HepG2 (cell line): Measurements from ENCODE around the gene ZBTB7C. TPM values are rescaled to one million over a fixed set of nuclear protein-coding genes. Genes with fewer than 3 reads are reported as not detected.

ENCODE experiments used
- ATAC-seq: fragments of 200-7000 bp; cut with Tn5 transposase; 3 replicates; pipeline ENCODE4 v1.9.1; 2020; ENCODE audit warnings: mild to moderate bottlenecking, moderate library complexity
- BruUV-seq: library from RNA; stranded (reverse); fragments of 400-500 nt; replicated peaks from 2 replicates; lab custom pipeline; 2021; lab: Mats Ljungman, UMichigan
- CTCF ChIA-PET: fragments of 300-600 bp; formaldehyde crosslinking; extraction: SDS; loops from one replicate; lab custom pipeline; 2021; ENCODE audit warnings: low total read pairs, inconsistent platforms, low intra/inter-chr PET ratio; lab: Yijun Ruan, JAX
- POLR2A ChIA-PET: fragments of 350-600 bp; sonication (Branson Sonifier 250); formaldehyde crosslinking; loops from one replicate; lab custom pipeline; 2020; ENCODE audit warnings: antibody characterized with exemption, inconsistent platforms; lab: Yijun Ruan, JAX
- DNase-seq: peaks from one replicate; pipeline ENCODE4 v3.0.0-alpha.2; 2015; ENCODE audit warnings: low spot score
- FAIRE-seq: peaks from 3 replicates; lab custom pipeline; 2011; peaks lifted over from hg19 to GRCh38; lab: Jason Lieb, UNC
- H2AFZ ChIP-seq: one replicate; pipeline ENCODE4 v1.6.1; 2011; ENCODE audit warnings: low read length, inconsistent platforms
- H3K27ac ChIP-seq: fragments of 300-600 bp; 3 replicates; pipeline ENCODE4 v1.8.0; 2011; ENCODE audit warnings: mixed run types, mild to moderate bottlenecking, mixed read lengths, low read length, inconsistent platforms; ENCODE audit not compliant: insufficient read depth; ENCODE audit errors: extremely low read length
- H3K27me3 ChIP-seq, 2 experiments: fragments of 200-600 bp in 1 of 2; 2 replicates in 1 of 2; 3 replicates in 1 of 2; pipeline versions ENCODE4 v1.6.0 to v1.8.0; 2011; ENCODE audit warnings: low read length in 2 of 2, mild to moderate bottlenecking in 2 of 2, moderate library complexity in 2 of 2, inconsistent platforms in 1 of 2; ENCODE audit not compliant: insufficient read depth in 2 of 2, control insufficient read depth in 1 of 2
- H3K36me3 ChIP-seq, 2 experiments: fragments of 200-600 bp in 1 of 2; replicated peaks in 1 of 2; 2 replicates in 1 of 2; 3 replicates in 1 of 2; pipeline versions ENCODE4 v1.5.1 to v1.8.0; 2011; ENCODE audit warnings: low read length in 2 of 2, inconsistent platforms in 1 of 2; ENCODE audit not compliant: insufficient read depth in 2 of 2, control insufficient read depth in 1 of 2
- H3K4me1 ChIP-seq: 2 replicates; pipeline ENCODE4 v1.5.1; 2012; ENCODE audit warnings: low read length, inconsistent platforms; ENCODE audit not compliant: insufficient read depth
- H3K4me2 ChIP-seq: 2 replicates; pipeline ENCODE4 v1.6.0; 2011; ENCODE audit warnings: low read depth, low read length, inconsistent platforms
- H3K4me3 ChIP-seq, 3 experiments: fragments of 200-600 bp in 1 of 3; sonication (generic), shearing (Covaris generic) in 1 of 3; replicated peaks in 1 of 3; 2 replicates each; pipeline ENCODE4 v1.5.1; 2011 to 2016; ENCODE audit warnings: low read length in 3 of 3, inconsistent platforms in 2 of 3, low read depth in 2 of 3, mild to moderate bottlenecking in 2 of 3, control low read depth in 1 of 3, mixed read lengths in 1 of 3; ENCODE audit not compliant: insufficient read depth in 1 of 3
- H3K79me2 ChIP-seq: one replicate; pipeline ENCODE4 v1.6.1; 2011; ENCODE audit warnings: low read length, inconsistent platforms; ENCODE audit not compliant: insufficient read depth
- H3K9ac ChIP-seq: 2 replicates; pipeline ENCODE4 v1.6.0; 2011; ENCODE audit warnings: mild to moderate bottlenecking, low read depth, low read length, inconsistent platforms; ENCODE audit not compliant: insufficient read depth
- H3K9me3 ChIP-seq: 2 replicates; pipeline ENCODE4 v1.5.1; 2012; ENCODE audit warnings: mild to moderate bottlenecking, low read length
- H4K20me1 ChIP-seq: 2 replicates; pipeline ENCODE4 v1.6.0; 2011; ENCODE audit warnings: inconsistent platforms, mild to moderate bottlenecking, low read length, moderate library complexity; ENCODE audit not compliant: insufficient read depth
- EP300 ChIP-seq, 3 experiments: sonication (generic) in 1 of 3; formaldehyde crosslinking in 1 of 3; IDR thresholded peaks; 2 replicates each; pipeline versions ENCODE4 v1.5.1 to v1.6.1; 2011 to 2020; ENCODE audit warnings: low read depth in 2 of 3, low read length in 2 of 3, borderline replicate concordance in 1 of 3, improper control_type of control experiment in 1 of 3, mild to moderate bottlenecking in 1 of 3, missing genetic modification reagents in 1 of 3, moderate library complexity in 1 of 3
- IKZF4 ChIP-seq: sonication (generic); formaldehyde crosslinking; IDR thresholded peaks from 2 replicates; pipeline ENCODE4 v1.5.1; 2020; ENCODE audit warnings: borderline replicate concordance, mild to moderate bottlenecking, low read depth, missing genetic modification reagents; ENCODE audit errors: not compliant biosample characterization
- MEIS2 ChIP-seq: sonication (generic); formaldehyde crosslinking; IDR thresholded peaks from 2 replicates; pipeline ENCODE4 v1.9.0; 2021; ENCODE audit warnings: mild to moderate bottlenecking, missing genetic modification reagents
- NR2F1 ChIP-seq, 2 experiments: fragments of 450-650 bp in 1 of 2; formaldehyde crosslinking in 1 of 2; IDR thresholded peaks; 2 replicates each; pipeline versions ENCODE4 v1.5.0 to v1.6.1; 2016 to 2020; ENCODE audit warnings: mild to moderate bottlenecking in 1 of 2, missing compliant biosample characterization in 1 of 2, missing genetic modification reagents in 1 of 2, moderate library complexity in 1 of 2
- ZC3H4 ChIP-seq: sonication (generic); formaldehyde crosslinking; IDR thresholded peaks from 2 replicates; pipeline ENCODE4 v1.4.0; 2020; ENCODE audit warnings: missing genetic modification reagents, borderline replicate concordance
- ZFP36L2 ChIP-seq: sonication (generic); formaldehyde crosslinking; IDR thresholded peaks from 2 replicates; pipeline ENCODE4 v1.4.0; 2020; ENCODE audit warnings: missing genetic modification reagents
- ZNF10 ChIP-seq: sonication (generic); formaldehyde crosslinking; IDR thresholded peaks from 2 replicates; pipeline ENCODE4 v1.4.0; 2020; ENCODE audit warnings: mild to moderate bottlenecking, low read depth, missing genetic modification reagents, borderline replicate concordance
- ZNF296 ChIP-seq: sonication (generic); formaldehyde crosslinking; conservative IDR thresholded peaks from 2 replicates; pipeline ENCODE4 v1.5.0; 2020; ENCODE audit warnings: mild to moderate bottlenecking, missing genetic modification reagents
- ZNF460 ChIP-seq: sonication (generic); formaldehyde crosslinking; IDR thresholded peaks from 2 replicates; pipeline ENCODE4 v1.5.1; 2020; ENCODE audit warnings: missing genetic modification reagents, mild to moderate bottlenecking, borderline replicate concordance
- ZNF510 ChIP-seq: sonication (generic); formaldehyde crosslinking; IDR thresholded peaks from 2 replicates; pipeline ENCODE4 v1.4.0; 2020; ENCODE audit warnings: low read depth, mild to moderate bottlenecking, missing genetic modification reagents
- ZNF558 ChIP-seq: sonication (generic); formaldehyde crosslinking; IDR thresholded peaks from 2 replicates; pipeline ENCODE4 v1.9.0; 2022; ENCODE audit warnings: mild to moderate bottlenecking, missing genetic modification reagents, borderline replicate concordance
- ZNF563 ChIP-seq: sonication (generic); formaldehyde crosslinking; IDR thresholded peaks from 2 replicates; pipeline ENCODE4 v1.8.0; 2022; ENCODE audit warnings: mild to moderate bottlenecking, moderate library complexity, missing genetic modification reagents
- ZNF790 ChIP-seq: sonication (generic); formaldehyde crosslinking; IDR thresholded peaks from 2 replicates; pipeline ENCODE4 v1.8.0; 2022; ENCODE audit warnings: missing genetic modification reagents, mild to moderate bottlenecking, borderline replicate concordance
- WGBS: methylation state at CpG from one replicate; pipeline ENCODE4 v1.1.6; 2017; ENCODE audit warnings: low lambda C conversion rate; 5-methylcytosine and 5-hydroxymethylcytosine counted together
- in situ Hi-C: cut with HindIII; loops from 2 replicates; pipeline ENCODE4 v1.10.0; 2017; ENCODE audit warnings: low pct_unique_long_range_greater_than_20kb; ENCODE audit not compliant: extremely low pct_ligation_motif_present
- intact Hi-C: fragments of 100-400 bp; cut with micrococcal nuclease; formaldehyde crosslinking; loops from one replicate; pipeline ENCODE4 v1.10.0; 2022; ENCODE audit not compliant: unreplicated experiment
- polyA plus RNA-seq, 8 experiments: library from polyadenylated mRNA; depleted of rRNA in 3 of 8; stranded (reverse) in 7 of 8; unstranded in 1 of 8; fragments of >200 nt; fragmentation: Illumina TruSeq in 4 of 8; extraction: Trizol in 4 of 8; gene quantifications; 2 replicates each; pipeline versions ENCODE4 v1.2.1 to v1.2.3, GENCODE V29; 2011 to 2016; ENCODE audit warnings: low read depth in 4 of 8, missing spikeins in 1 of 8, mixed read lengths in 1 of 8; ENCODE audit not compliant: insufficient read depth in 1 of 8
- total RNA-seq, 5 experiments: library from RNA; depleted of rRNA; stranded (reverse); fragments of >200 nt; fragmentation: Illumina TruSeq; extraction: Trizol; gene quantifications; 2 replicates each; pipeline ENCODE4 v1.2.3, GENCODE V29; 2016; ENCODE audit warnings: low read depth in 1 of 5
- TF ChIP-seq, protein P1 (sequence below): sonication (generic); formaldehyde crosslinking; IDR thresholded peaks from 2 replicates; pipeline ENCODE4 v1.5.0; 2020; ENCODE audit warnings: mild to moderate bottlenecking, missing genetic modification reagents, borderline replicate concordance
- TF ChIP-seq, protein P2 (sequence below): sonication (generic); formaldehyde crosslinking; IDR thresholded peaks from 2 replicates; pipeline ENCODE4 v1.9.0; 2021; ENCODE audit warnings: missing genetic modification reagents, borderline replicate concordance

ZBTB7C gene
- total and polyA plus RNA-seq, 2 of the 13 experiments (the other 11 are each of a cell fraction or from before 2014, with no cell fraction given): 0.01 to 0.04 TPM

DNA sequence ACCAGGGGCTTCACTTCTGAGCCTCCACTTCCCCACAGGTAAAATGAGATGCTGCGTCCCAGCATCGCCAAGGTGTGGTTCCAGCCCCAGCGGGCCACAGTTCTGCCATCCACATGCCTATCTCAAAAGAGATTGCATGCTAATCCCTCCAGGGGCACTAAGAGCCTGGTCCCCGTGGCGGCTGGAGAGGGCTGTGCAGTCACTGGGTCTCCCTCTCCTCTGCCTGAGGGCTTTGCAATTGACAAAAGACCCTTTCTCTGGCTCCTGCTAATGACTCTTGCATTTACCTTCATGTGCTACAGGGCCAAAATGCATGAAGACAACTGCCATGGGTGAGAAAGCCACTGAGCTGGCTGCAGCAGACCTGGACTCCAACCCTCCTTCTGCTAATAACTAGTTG lies 18.5 kb downstream of the ZBTB7C start (continued):
- TF ChIP-seq EP300 (IDR thresholded peaks at IDR 0.05; ENCODE audit: low read depth in 2 of 2, low read length in 2 of 2): no peak
- no peak for TF ChIP-seq EP300 (CRISPR knock-in tag; IDR thresholded peaks at IDR 0.05; ENCODE audit: borderline replicate concordance)
- TF ChIP-seq, protein P1, sequence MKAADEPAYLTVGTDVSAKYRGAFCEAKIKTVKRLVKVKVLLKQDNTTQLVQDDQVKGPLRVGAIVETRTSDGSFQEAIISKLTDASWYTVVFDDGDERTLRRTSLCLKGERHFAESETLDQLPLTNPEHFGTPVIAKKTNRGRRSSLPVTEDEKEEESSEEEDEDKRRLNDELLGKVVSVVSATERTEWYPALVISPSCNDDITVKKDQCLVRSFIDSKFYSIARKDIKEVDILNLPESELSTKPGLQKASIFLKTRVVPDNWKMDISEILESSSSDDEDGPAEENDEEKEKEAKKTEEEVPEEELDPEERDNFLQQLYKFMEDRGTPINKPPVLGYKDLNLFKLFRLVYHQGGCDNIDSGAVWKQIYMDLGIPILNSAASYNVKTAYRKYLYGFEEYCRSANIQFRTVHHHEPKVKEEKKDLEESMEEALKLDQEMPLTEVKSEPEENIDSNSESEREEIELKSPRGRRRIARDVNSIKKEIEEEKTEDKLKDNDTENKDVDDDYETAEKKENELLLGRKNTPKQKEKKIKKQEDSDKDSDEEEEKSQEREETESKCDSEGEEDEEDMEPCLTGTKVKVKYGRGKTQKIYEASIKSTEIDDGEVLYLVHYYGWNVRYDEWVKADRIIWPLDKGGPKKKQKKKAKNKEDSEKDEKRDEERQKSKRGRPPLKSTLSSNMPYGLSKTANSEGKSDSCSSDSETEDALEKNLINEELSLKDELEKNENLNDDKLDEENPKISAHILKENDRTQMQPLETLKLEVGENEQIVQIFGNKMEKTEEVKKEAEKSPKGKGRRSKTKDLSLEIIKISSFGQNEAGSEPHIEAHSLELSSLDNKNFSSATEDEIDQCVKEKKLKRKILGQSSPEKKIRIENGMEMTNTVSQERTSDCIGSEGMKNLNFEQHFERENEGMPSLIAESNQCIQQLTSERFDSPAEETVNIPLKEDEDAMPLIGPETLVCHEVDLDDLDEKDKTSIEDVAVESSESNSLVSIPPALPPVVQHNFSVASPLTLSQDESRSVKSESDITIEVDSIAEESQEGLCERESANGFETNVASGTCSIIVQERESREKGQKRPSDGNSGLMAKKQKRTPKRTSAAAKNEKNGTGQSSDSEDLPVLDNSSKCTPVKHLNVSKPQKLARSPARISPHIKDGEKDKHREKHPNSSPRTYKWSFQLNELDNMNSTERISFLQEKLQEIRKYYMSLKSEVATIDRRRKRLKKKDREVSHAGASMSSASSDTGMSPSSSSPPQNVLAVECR (CRISPR knock-in tag): no peak
- TF ChIP-seq ZNF10: no peak
- no peak for TF ChIP-seq MEIS2
- TF ChIP-seq, all 625 proteins: peak for 0

DNA sequence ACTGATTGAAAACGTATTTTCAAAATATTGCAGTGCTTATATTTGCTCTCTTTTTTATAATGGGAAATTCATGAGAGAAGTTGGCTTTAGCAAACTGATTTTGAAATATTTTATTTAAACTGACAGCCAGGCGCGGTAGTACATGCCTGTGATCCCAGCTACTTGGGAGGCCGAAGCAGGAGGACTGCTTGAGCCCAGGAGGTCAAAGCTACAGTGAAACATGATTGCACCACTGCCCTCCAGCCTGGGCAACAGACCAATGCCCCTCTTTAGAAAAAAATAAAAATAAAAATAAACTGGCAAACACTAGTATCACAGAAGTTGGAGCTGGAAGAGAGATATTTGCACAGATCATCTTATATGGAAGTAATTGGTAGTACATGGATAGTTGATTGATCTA lies 20.7 kb downstream of the ZBTB7C start:
- H3K4me2 ChIP-seq: no peak overlapping the region
- POLR2A ChIA-PET: no interaction called here
- no peak for TF ChIP-seq ZNF460 (CRISPR knock-in tag)
- no peak for TF ChIP-seq ZNF510 (CRISPR knock-in tag)
- TF ChIP-seq ZNF563 (CRISPR knock-in tag): no peak
- no peak for TF ChIP-seq ZFP36L2 (CRISPR knock-in tag)
- no peak for TF ChIP-seq ZC3H4 (CRISPR knock-in tag)
- no peak for TF ChIP-seq ZNF558 (CRISPR knock-in tag)
- TF ChIP-seq, protein P2, sequence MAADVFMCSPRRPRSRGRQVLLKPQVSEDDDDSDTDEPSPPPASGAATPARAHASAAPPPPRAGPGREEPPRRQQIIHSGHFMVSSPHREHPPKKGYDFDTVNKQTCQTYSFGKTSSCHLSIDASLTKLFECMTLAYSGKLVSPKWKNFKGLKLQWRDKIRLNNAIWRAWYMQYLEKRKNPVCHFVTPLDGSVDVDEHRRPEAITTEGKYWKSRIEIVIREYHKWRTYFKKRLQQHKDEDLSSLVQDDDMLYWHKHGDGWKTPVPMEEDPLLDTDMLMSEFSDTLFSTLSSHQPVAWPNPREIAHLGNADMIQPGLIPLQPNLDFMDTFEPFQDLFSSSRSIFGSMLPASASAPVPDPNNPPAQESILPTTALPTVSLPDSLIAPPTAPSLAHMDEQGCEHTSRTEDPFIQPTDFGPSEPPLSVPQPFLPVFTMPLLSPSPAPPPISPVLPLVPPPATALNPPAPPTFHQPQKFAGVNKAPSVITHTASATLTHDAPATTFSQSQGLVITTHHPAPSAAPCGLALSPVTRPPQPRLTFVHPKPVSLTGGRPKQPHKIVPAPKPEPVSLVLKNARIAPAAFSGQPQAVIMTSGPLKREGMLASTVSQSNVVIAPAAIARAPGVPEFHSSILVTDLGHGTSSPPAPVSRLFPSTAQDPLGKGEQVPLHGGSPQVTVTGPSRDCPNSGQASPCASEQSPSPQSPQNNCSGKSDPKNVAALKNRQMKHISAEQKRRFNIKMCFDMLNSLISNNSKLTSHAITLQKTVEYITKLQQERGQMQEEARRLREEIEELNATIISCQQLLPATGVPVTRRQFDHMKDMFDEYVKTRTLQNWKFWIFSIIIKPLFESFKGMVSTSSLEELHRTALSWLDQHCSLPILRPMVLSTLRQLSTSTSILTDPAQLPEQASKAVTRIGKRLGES (CRISPR knock-in tag): no peak
- TF ChIP-seq IKZF4 (CRISPR knock-in tag): no peak
- no peak for TF ChIP-seq ZNF790
- no peak for TF ChIP-seq ZNF296 (CRISPR knock-in tag)
- TF ChIP-seq NR2F1 (CRISPR knock-in tag; IDR thresholded peaks at IDR 0.05): no peak

More for the DNA sequence above, 20.7 kb downstream of the ZBTB7C start:
- WGBS: 2% methylated on average over 4 of the region's 4 CpGs
- Histone ChIP-seq H3K27me3 (peaks cover 1 to 28% of the 10 kb centered on the region in 2 experiments; a peak in 4 of 5 replicates), H3K9me3 (no peaks in the 10 kb centered on the region), H2AFZ (no peak overlapping the region), H4K20me1 (peaks cover 2% of the 10 kb centered on the region; the same call in 1 of the 2 replicates), H3K36me3 (no peaks in the 10 kb centered on the region), H3K4me3 (no peak overlapping the region), H3K9ac (no peak overlapping the region), H3K4me1 (no peaks in the 10 kb centered on the region), H3K27ac (no peak overlapping the region), H3K79me2 (no peaks in the 10 kb centered on the region)
- intact Hi-C loops (no loop called here), in situ Hi-C loops (no loop called here)
- ATAC-seq (no peak), DNase-seq (no peak), FAIRE-seq (no peak)
- CTCF ChIA-PET: no interaction called here
- no TSS peak for BruUV-seq
